CD4-positive, alpha-beta T cell treated with Interleukin-12 subunit alpha and Interleukin-12 subunit beta, for 1 hour (primary cell): ENCODE measurements around the gene UBALD2.
A peak's percentile ranks its signal among the peaks of the same experiment; 100 is the strongest.
"Not testable (repeated sequence)": the region's sequence is repeated elsewhere in the genome, so short reads cannot be mapped to it uniquely, and the experiment has no call there.

Experiments
- DNase-seq: peaks from one replicate; pipeline ENCODE4 v3.0.0-alpha.2; 2020

The UBALD2 gene

GRCh38 chr17:76264755-76265623 lies at the start of gene UBALD2:
UBALD2 (plus strand) TSS chr17:76265348; CDS start chr17:76265506, 158 bp downstream.
- DNase-seq, result peak; percentile 99

- no peak for DNase-seq
These were observed 48.1 kb upstream of the UBALD2 start for GRCh38 chr17:76217081-76217480.

GRCh38 chr17:76219670-76220383 lies 45.3 kb upstream of the UBALD2 start:
- no peak for DNase-seq

DNA sequence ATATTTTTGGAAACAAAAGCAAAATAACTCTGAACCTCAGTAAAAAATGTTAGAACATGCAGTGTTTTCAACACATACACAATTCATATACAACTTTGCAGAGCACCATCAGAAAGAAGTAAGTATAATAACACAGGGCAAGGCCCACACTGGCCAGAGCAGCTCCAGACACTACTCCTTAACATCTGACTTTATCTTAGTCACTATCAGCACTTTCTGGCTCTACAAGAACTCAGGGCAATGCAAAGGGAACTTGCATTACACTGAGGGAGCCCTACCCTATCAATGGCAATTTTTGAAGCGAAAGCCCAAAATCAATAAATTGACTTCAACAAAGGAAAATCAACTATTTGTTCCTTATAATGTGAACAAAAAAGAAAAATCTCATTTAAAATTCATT lies 41.3 kb upstream of the UBALD2 start:
- no peak for DNase-seq

DNA sequence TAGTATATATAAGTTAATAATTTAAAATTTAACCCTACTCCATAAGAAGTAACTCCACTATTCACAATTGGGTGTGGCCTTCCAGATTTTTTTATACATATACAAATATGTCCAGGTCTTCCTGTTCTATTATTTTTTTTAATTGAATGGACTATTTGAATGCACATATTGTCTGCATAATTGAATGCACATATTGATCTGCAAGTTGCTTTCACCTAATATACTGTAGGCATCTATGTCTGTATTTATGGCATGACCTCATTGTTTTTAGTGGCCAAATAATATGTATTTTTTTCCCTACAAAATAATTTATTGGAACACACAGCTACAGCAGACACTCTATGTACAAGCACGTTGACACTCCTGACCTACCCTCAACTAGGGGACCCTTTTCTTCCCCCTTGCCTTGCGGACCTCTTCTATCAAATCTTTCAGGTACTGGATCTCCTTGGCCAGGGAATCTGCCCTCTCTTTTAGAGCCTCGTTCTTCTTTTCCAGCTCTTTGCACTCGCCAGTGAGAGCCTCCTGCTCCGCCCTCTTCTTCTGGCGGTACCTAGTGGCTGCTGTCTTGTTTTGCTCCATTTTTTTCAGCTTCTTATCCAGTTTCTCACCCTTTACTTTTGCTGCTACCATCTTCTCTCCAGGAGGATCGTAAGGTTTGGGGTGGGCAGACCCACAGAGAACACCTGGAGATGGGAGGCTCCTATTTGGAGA lies 39.6 kb upstream of the UBALD2 start:
- not testable (repeated sequence) for DNase-seq

DNA sequence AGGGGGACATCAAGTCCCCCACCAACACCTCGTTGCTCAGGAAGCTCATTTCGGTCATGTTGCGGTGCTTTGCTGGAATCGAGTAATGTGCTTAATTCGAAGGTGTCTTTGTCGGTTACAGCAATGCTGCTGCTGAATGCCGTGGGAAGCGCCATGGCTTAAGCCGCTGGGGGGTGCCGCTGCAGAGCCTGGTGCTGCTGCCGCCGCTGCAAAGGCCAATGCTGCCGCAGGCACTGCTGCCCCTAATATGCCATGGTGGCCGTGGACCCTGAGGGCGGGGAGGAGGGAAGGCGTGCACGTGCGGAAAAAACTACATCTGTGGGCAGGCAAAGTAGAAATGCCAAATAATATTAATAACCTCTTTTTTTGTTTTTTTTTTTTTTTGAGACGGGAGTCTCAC lies 38.4 kb upstream of the UBALD2 start:
- DNase-seq, result not testable (repeated sequence)

DNA sequence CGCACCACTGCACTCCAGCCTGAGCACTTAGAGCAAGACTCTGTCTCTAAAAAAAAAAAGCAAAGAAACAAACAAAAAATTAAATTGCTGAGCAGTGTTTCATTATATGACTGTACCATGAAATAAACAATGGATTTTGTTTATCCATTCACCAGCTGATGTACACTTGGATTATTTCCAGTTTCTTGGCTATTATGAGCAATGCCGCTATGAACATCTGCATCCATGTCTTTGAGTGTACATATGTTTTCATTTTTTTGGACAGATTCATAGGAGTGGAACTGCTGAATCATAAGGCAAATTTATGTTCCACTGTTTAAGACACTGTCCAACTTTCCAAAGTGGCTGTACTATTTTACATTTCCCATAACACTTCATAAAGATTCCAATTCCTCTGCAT lies 32.8 kb upstream of the UBALD2 start:
- DNase-seq, result no peak

- no peak for DNase-seq
These were observed 31.4 kb upstream of the UBALD2 start for GRCh38 chr17:76233588-76234353.

- no peak for DNase-seq
These were observed 30.8 kb upstream of the UBALD2 start for GRCh38 chr17:76234354-76234679.

DNA sequence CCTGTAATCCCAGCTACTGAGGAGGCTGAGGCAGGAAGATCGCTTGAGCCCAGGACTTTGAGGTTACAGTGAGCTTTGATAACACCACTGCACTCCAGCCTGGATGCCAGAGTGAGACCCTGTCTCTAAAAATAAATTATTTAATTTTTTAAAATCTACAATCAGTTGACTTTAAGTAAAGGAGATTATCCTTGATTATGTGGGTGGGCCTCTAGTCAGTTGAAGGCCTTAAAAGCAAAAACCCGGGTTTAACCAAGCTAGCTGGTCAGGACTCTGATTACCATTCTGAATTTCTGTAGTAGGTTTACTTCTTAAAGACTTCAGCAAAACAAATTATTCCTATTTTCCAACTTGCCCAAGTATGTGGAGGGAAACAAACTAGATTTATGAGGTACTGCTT lies 29.3 kb upstream of the UBALD2 start:
- DNase-seq, result no peak

GRCh38 chr17:76236603-76237002 lies 28.5 kb upstream of the UBALD2 start:
- no peak for DNase-seq

DNA sequence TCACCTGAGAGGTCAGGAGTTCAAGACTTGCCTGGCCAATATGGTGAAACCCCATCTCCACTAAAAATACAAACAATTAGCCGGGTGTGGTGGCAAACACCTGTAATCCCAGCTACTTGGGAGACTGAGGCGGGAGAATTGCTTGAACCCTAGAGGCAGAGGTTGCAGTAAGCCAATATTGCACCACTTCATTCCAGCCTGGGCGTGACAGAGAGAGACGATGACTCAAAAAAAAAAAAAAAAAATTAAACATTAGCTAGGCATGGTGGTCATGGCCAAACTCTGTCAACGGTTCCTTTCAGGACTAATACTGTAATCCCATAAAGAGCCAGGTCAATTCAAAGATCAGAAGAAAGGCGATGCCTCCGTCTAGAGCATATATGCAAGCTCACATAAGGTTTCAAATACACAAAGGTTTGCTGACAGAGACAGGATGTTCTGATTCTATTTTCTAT lies 27.3 kb upstream of the UBALD2 start:
- no peak for DNase-seq

- no peak for DNase-seq
These were observed 26.2 kb upstream of the UBALD2 start for GRCh38 chr17:76238847-76239537.

DNA sequence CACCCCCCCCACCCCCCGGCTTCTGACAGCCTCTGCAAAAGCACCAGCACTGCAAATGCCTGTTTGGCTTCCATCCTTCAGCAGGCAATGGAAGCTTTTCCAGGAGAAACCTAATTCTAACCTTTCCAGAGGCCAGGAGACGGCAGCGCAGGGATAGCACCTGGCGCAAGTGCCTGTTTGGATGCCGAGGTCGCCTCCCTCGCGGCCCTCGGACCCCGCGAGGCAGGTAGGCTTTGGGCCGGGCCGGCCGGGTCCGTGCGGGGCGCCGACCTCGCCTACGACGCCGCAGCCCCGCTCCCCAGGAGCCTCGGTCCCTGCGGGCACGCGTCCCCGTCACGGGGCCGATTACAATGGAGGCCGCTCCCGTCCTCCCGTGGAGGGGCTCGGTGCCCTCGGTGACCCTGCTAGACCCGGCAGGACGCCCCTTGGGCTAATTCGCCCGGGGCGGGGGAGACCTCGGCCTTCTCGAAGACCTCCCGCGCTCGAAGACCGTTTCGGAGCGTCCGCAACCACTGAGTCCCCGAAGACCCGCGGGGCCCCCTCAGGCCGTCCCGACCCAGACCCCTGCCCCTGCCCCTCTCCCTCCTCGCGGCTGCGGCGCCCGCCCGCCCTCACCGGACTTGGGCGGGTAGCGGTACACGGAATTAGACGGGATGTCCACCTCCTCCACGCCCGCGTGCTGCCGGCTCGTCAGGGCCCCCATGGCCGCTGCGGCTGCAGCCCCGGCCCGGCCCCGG lies 25.4 kb upstream of the UBALD2 start:
- no peak for DNase-seq

- peak; percentile 82 for DNase-seq
These were observed 24.5 kb upstream of the UBALD2 start, which contains the start of gene RNF157 for GRCh38 chr17:76240461-76241203. RNF157 (minus strand) TSS chr17:76240493; CDS start chr17:76240240, 253 bp downstream.

- no peak for DNase-seq
These were observed 24.0 kb upstream of the UBALD2 start for GRCh38 chr17:76241204-76241538.

DNA sequence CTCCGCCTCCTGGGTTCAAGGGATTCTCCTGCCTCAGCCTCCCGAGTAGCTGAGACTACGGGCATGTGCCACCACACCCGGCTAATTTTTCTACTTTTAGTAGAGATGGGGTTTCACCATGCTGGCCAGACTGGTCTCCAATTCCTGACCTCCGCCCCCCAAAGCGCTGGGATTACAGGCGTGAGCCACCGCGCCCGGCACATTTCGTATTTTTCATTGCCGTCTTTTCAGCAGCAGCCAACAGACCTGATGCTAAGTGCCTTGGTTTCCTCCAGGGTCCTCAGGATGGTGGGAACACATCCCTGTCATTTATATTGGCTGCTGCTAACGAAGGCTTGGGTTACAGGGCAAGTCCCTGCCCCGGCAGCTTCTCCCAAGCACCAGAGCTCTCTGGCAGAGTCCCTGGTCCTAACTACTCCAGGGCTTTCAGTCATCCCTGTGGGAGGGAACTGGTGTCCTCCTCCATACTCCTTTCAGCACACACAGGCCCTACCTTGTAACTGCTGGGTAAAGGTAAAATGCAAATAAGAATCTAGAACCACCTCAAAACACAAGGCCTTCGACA lies 23.4 kb upstream of the UBALD2 start:
- no peak for DNase-seq

- no peak for DNase-seq
These were observed 21.1 kb upstream of the UBALD2 start for GRCh38 chr17:76243826-76244679.

DNA sequence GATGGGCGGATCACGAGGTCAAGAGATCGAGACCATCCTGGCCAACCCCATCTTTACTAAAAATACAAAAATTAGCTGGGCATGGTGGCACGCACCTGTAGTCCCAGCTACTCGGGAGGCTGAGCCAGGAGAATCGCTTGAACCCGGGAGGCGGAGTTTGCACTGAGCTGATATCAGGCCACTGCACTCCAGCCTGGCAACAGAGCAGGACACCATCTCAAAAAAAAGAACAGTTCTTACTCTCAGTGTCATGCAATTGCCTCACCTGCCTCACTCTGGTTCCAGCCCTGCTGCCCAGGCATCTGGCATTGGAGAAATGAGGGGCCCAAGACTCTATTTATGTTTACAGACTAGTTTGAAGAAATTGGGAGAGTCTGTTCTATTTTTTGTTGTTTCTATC lies 20.4 kb upstream of the UBALD2 start:
- DNase-seq, result not testable (repeated sequence)
